IMR-90 (cell line): ENCODE results near the gene GPRIN3. TPM values are rescaled to one million over a fixed set of nuclear protein-coding genes. Genes with fewer than 3 reads are reported as not detected.

Experiments used
- ATAC-seq: fragments of 200-7000 bp; cut with Tn5 transposase; 2 replicates; pipeline ENCODE4 v1.9.1; 2020; ENCODE audit warnings: low read depth, mild to moderate bottlenecking, moderate library complexity
- BruUV-seq: library from RNA; stranded (reverse); fragments of 400-500 nt; replicated peaks from 2 replicates; lab custom pipeline; 2021; lab: Mats Ljungman, UMichigan
- CTCF ChIA-PET: fragments of 300-600 bp; formaldehyde crosslinking; extraction: SDS; loops from one replicate; lab custom pipeline; 2021; ENCODE audit warnings: antibody characterized with exemption; lab: Yijun Ruan, JAX
- POLR2A ChIA-PET: fragments of 300-600 bp; sonication (Branson Sonifier 250); formaldehyde crosslinking; loops from one replicate; lab custom pipeline; 2022; ENCODE audit warnings: antibody characterized with exemption; ENCODE audit not compliant: unreplicated experiment; lab: Charles Lee
- DNase-seq: peaks from one replicate; pipeline ENCODE4 v3.0.0; 2013
- H2AFZ ChIP-seq: replicated peaks from 2 replicates; pipeline ENCODE3; 2013; ENCODE audit warnings: low read length, mild to moderate bottlenecking; ENCODE audit not compliant: poor library complexity
- H2AK5ac ChIP-seq: 2 replicates; pipeline ENCODE4 v1.6.1; 2013; ENCODE audit warnings: low read depth, low read length, inconsistent platforms
- H2AK9ac ChIP-seq: replicated peaks from 2 replicates; pipeline ENCODE3; 2013; ENCODE audit warnings: mild to moderate bottlenecking, low read depth, low read length, moderate library complexity; ENCODE audit not compliant: poor library complexity
- H2BK120ac ChIP-seq: 2 replicates; pipeline ENCODE4 v1.6.1; 2013; ENCODE audit warnings: low read depth, low read length, inconsistent platforms
- H2BK15ac ChIP-seq: 3 replicates; pipeline ENCODE4 v1.6.1; 2013; ENCODE audit warnings: low read depth, low read length, inconsistent platforms
- H2BK20ac ChIP-seq: 2 replicates; pipeline ENCODE4 v1.6.1; 2013; ENCODE audit warnings: low read depth, mild to moderate bottlenecking, inconsistent platforms, low read length, moderate library complexity
- H2BK5ac ChIP-seq: 2 replicates; pipeline ENCODE4 v1.6.1; 2013; ENCODE audit warnings: mild to moderate bottlenecking, low read depth, low read length, inconsistent platforms; ENCODE audit not compliant: poor library complexity, severe bottlenecking
- H3K14ac ChIP-seq: replicated peaks from 2 replicates; pipeline ENCODE4 v1.6.1; 2013; ENCODE audit warnings: low read depth, low read length, inconsistent platforms
- H3K18ac ChIP-seq: 2 replicates; pipeline ENCODE4 v1.6.1; 2013; ENCODE audit warnings: low read depth, low read length, control low read depth
- H3K23ac ChIP-seq: 2 replicates; pipeline ENCODE4 v1.6.1; 2013; ENCODE audit warnings: low read depth, low read length, inconsistent platforms
- H3K27ac ChIP-seq: 2 replicates; pipeline ENCODE4 v1.5.1; 2013; ENCODE audit warnings: mild to moderate bottlenecking, control low read depth, low read length; ENCODE audit not compliant: insufficient read depth
- H3K27me3 ChIP-seq: 2 replicates; pipeline ENCODE4 v1.6.1; 2013; ENCODE audit warnings: low read length; ENCODE audit not compliant: control insufficient read depth, insufficient read depth
- H3K36me3 ChIP-seq: 2 replicates; pipeline ENCODE4 v1.6.1; 2013; ENCODE audit warnings: low read length, mixed read lengths; ENCODE audit not compliant: control insufficient read depth, insufficient read depth
- H3K4ac ChIP-seq: 2 replicates; pipeline ENCODE4 v1.6.1; 2013; ENCODE audit warnings: low read depth, low read length, inconsistent platforms
- H3K4me1 ChIP-seq: 2 replicates; pipeline ENCODE4 v1.6.1; 2013; ENCODE audit warnings: low read length, mixed read lengths; ENCODE audit not compliant: control insufficient read depth, insufficient read depth
- H3K4me2 ChIP-seq: 2 replicates; pipeline ENCODE4 v1.6.1; 2013; ENCODE audit warnings: low read depth, mild to moderate bottlenecking, control low read depth, low read length, moderate library complexity
- H3K4me3 ChIP-seq: 2 replicates; pipeline ENCODE4 v1.5.1; 2013; ENCODE audit warnings: low read depth, mild to moderate bottlenecking, control low read depth, low read length, moderate library complexity; ENCODE audit not compliant: insufficient read depth
- H3K56ac ChIP-seq: 2 replicates; pipeline ENCODE4 v1.6.1; 2013; ENCODE audit warnings: low read length, inconsistent platforms; ENCODE audit not compliant: insufficient read depth; ENCODE audit errors: extremely low read depth
- H3K79me1 ChIP-seq, 2 experiments: 2 replicates each; pipeline ENCODE4 v1.6.1; 2013; ENCODE audit warnings: low read length in 2 of 2, inconsistent platforms in 1 of 2, low read depth in 1 of 2
- H3K9ac ChIP-seq: 2 replicates; pipeline ENCODE4 v1.6.1; 2013; ENCODE audit warnings: low read depth, low read length, control low read depth
- H3K9me1 ChIP-seq: 2 replicates; pipeline ENCODE4 v1.6.1; 2013; ENCODE audit warnings: low read length, inconsistent platforms; ENCODE audit not compliant: insufficient read depth
- H3K9me3 ChIP-seq: 2 replicates; pipeline ENCODE4 v1.6.1; 2013; ENCODE audit warnings: low read length; ENCODE audit not compliant: control insufficient read depth, insufficient read depth
- H4K20me1 ChIP-seq: 2 replicates; pipeline ENCODE4 v1.6.1; 2013; ENCODE audit warnings: low read length, inconsistent platforms; ENCODE audit not compliant: insufficient read depth
- H4K5ac ChIP-seq: 2 replicates; pipeline ENCODE4 v1.6.1; 2013; ENCODE audit warnings: mild to moderate bottlenecking, low read depth, low read length, control low read depth
- H4K8ac ChIP-seq, 2 experiments: 2 replicates each; pipeline ENCODE4 v1.6.1; 2013; ENCODE audit warnings: low read depth in 2 of 2, low read length in 2 of 2, control low read depth in 1 of 2, inconsistent platforms in 1 of 2
- H4K91ac ChIP-seq: 2 replicates; pipeline ENCODE4 v1.6.1; 2013; ENCODE audit warnings: low read depth, low read length, inconsistent platforms; ENCODE audit not compliant: insufficient read depth
- CEBPB ChIP-seq: IDR thresholded peaks from 2 replicates; pipeline ENCODE4 v1.6.1; 2012; ENCODE audit warnings: low read depth, low read length, improper control_type of control experiment
- CHD1 ChIP-seq: IDR thresholded peaks from 2 replicates; pipeline ENCODE4 v1.6.1; 2012; ENCODE audit warnings: low read depth, low read length, improper control_type of control experiment
- FOS ChIP-seq: fragments of 150-350 bp; IDR thresholded peaks from 2 replicates; pipeline ENCODE4 v1.6.1; 2016; ENCODE audit warnings: low read depth, low read length
- MAZ ChIP-seq: IDR thresholded peaks from 2 replicates; pipeline ENCODE4 v1.6.1; 2012; ENCODE audit warnings: low read depth, mild to moderate bottlenecking, low read length, improper control_type of control experiment, moderate library complexity, borderline replicate concordance
- NFE2L2 ChIP-seq: fragments of 150-350 bp; IDR thresholded peaks from 2 replicates; pipeline ENCODE4 v1.6.1; 2016; ENCODE audit warnings: low read depth, mild to moderate bottlenecking, low read length
- RCOR1 ChIP-seq: IDR thresholded peaks from 2 replicates; pipeline ENCODE4 v1.6.1; 2012; ENCODE audit warnings: mild to moderate bottlenecking, low read length, improper control_type of control experiment; ENCODE audit not compliant: insufficient replicate concordance
- RFX5 ChIP-seq: IDR thresholded peaks from 2 replicates; pipeline ENCODE4 v1.8.0; 2012; ENCODE audit warnings: low read depth, mild to moderate bottlenecking, low read length, moderate library complexity
- SMC3 ChIP-seq: fragments of 150-350 bp; IDR thresholded peaks from 2 replicates; pipeline ENCODE4 v1.6.1; 2016; ENCODE audit warnings: low read depth, mild to moderate bottlenecking, antibody characterized with exemption, low read length, moderate library complexity
- USF2 ChIP-seq: fragments of 150-350 bp; IDR thresholded peaks from 2 replicates; pipeline ENCODE4 v1.6.1; 2017; ENCODE audit warnings: mild to moderate bottlenecking, antibody characterized with exemption, low read length, low read depth
- WGBS, 2 experiments: methylation state at CpG; one replicate each; pipeline versions ENCODE4 v1.1.5 to v1.1.7; 2013; ENCODE audit warnings: missing lambda C conversion rate in 2 of 2; ENCODE audit not compliant: insufficient read length in 1 of 2; ENCODE audit errors: extremely low coverage in 2 of 2; 5-methylcytosine and 5-hydroxymethylcytosine counted together
- dilution Hi-C: fragments of 300-500 bp; cut with HindIII; formaldehyde crosslinking; loops from one replicate; pipeline ENCODE4 v1.14.3; 2018; ENCODE audit warnings: low sequenced_read_pairs; ENCODE audit not compliant: unreplicated experiment
- in situ Hi-C: fragments of 300-500 bp; cut with MboI; formaldehyde crosslinking; loops from 3 replicates; pipeline ENCODE4 v1.14.3; 2019; ENCODE audit warnings: low sequenced_read_pairs, inconsistent platforms, mixed read lengths
- intact Hi-C: fragments of 100-400 bp; cut with micrococcal nuclease; formaldehyde crosslinking; loops from 2 replicates; pipeline ENCODE4 v1.10.0; 2022
- polyA plus RNA-seq, 3 experiments: library from polyadenylated mRNA; depleted of rRNA; stranded (reverse); fragments of >200 nt; gene quantifications; 2 replicates each; pipeline ENCODE4 v1.2.3, GENCODE V29; 2012; ENCODE audit warnings: low replicate concordance in 1 of 3
- total RNA-seq: library from RNA; depleted of rRNA; stranded (reverse); fragments of >200 nt; gene quantifications from 2 replicates; pipeline ENCODE4 v1.2.3, GENCODE V29; 2012
- TF ChIP-seq, protein P1 (sequence below): conservative IDR thresholded peaks from 2 replicates; pipeline ENCODE4 v1.5.1; 2012; ENCODE audit warnings: mild to moderate bottlenecking, low read depth, low read length, improper control_type of control experiment

GPRIN3 gene
- total and polyA plus RNA-seq, 2 of the 4 experiments (the other 2 are of a cell fraction): under 0.01 TPM; not detected in 1

DNA sequence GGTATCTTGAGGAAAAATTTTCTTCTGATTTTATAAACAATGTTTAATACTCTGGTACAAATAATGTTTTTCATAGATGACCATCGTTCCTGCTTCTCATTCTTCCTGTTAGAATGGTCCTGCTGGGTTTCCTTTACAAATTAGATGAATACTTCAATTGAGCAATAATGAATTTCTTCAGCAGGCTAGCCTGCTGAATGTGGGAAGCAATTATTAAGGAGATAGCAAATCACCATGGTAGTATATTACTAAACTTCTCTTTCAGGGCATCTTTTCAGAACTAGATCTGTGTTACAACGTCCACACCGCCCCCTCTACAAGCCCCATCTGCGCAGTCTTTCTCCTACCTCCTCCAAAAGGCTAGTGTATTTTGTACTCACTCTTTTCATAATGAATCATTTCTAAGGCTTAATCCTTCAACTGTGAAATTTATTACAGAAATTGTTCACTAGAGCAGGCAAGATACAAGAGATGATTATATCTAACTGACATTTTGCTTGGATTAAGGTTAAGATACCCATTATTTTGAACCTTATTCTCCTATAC lies 38.4 kb downstream of the GPRIN3 start:
- H3K4me3 ChIP-seq: no peak overlapping the region
- POLR2A ChIA-PET: no interaction called here
- in situ Hi-C loops (no loop called here), intact Hi-C loops (no loop called here), dilution Hi-C loops (no loop called here)
- no peak overlapping the region for H4K8ac ChIP-seq
- WGBS, 2 experiments: no CpG with 5 or more reads among the region's 4 CpGs
- no peak overlapping the region for H3K56ac ChIP-seq
- no peak overlapping the region for H3K9ac ChIP-seq
- no peak overlapping the region for H2AK5ac ChIP-seq
- no peaks in the 10 kb centered on the region for H3K36me3 ChIP-seq
- H3K18ac ChIP-seq: no peak overlapping the region
- no peak overlapping the region for H3K4me2 ChIP-seq
- no peak overlapping the region for H4K91ac ChIP-seq
- no peaks in the 10 kb centered on the region for H3K9me3 ChIP-seq
- no peak overlapping the region for H3K23ac ChIP-seq
- no peak overlapping the region for H3K14ac ChIP-seq
- no peak overlapping the region for H2AK9ac ChIP-seq
- ATAC-seq (no peak), DNase-seq (no peak)
- no peaks in the 10 kb centered on the region for H3K9me1 ChIP-seq
- no peak overlapping the region for H2BK20ac ChIP-seq
- no peak overlapping the region for H4K5ac ChIP-seq
- no peak overlapping the region for H3K27ac ChIP-seq
- no peaks in the 10 kb centered on the region for H3K4me1 ChIP-seq
- no peak overlapping the region for H2BK5ac ChIP-seq
- H3K4ac ChIP-seq: no peak overlapping the region
- H2BK15ac ChIP-seq: no peak overlapping the region
- no peaks in the 10 kb centered on the region for H3K79me1 ChIP-seq
- H2AFZ ChIP-seq: no peak overlapping the region
- TF ChIP-seq CHD1 (no peak), NFE2L2 (no peak), FOS (no peak), SMC3 (no peak), RFX5 (no peak), RCOR1 (no peak), MAZ (no peak), CEBPB (no peak), USF2 (no peak)
- TF ChIP-seq, protein P1, sequence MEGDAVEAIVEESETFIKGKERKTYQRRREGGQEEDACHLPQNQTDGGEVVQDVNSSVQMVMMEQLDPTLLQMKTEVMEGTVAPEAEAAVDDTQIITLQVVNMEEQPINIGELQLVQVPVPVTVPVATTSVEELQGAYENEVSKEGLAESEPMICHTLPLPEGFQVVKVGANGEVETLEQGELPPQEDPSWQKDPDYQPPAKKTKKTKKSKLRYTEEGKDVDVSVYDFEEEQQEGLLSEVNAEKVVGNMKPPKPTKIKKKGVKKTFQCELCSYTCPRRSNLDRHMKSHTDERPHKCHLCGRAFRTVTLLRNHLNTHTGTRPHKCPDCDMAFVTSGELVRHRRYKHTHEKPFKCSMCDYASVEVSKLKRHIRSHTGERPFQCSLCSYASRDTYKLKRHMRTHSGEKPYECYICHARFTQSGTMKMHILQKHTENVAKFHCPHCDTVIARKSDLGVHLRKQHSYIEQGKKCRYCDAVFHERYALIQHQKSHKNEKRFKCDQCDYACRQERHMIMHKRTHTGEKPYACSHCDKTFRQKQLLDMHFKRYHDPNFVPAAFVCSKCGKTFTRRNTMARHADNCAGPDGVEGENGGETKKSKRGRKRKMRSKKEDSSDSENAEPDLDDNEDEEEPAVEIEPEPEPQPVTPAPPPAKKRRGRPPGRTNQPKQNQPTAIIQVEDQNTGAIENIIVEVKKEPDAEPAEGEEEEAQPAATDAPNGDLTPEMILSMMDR: no peak
- H3K27me3 ChIP-seq: no peaks in the 10 kb centered on the region
- BruUV-seq: no TSS peak
- no peaks in the 10 kb centered on the region for H4K20me1 ChIP-seq
- CTCF ChIA-PET: interaction anchor here (1.6 kb wide), 1 partner anchor 28 kb away, joined by 3 read pairs; no protein-coding TSS in a partner anchor
- no peak overlapping the region for H2BK120ac ChIP-seq
